ENCODE measurements around the gene PGM2L1.

PGM2L1 gene

GRCh38 chr11:74297484-74297883, 100.7 kb downstream of the PGM2L1 start:
- no peak for DNase-seq (ENCODE audit: low read depth)

- DNase-seq (ENCODE audit: low read depth): no peak
Observed at GRCh38 chr11:74288911-74289310, 109.3 kb downstream of the PGM2L1 start.

- DNase-seq (ENCODE audit: low read depth): no peak
Observed at GRCh38 chr11:74288161-74288560, 110.1 kb downstream of the PGM2L1 start.

- DNase-seq (ENCODE audit: low read depth): no peak
Observed at GRCh38 chr11:74284466-74284865, 113.8 kb downstream of the PGM2L1 start.

GRCh38 chr11:74283580-74284180, 114.6 kb downstream of the PGM2L1 start:
- DNase-seq (ENCODE audit: low read depth): no peak

- DNase-seq (ENCODE audit: low read depth): no peak
Observed at GRCh38 chr11:74282914-74283371, 115.3 kb downstream of the PGM2L1 start.

GRCh38 chr11:74282421-74282820, 115.8 kb downstream of the PGM2L1 start:
- no peak for DNase-seq (ENCODE audit: low read depth)

GRCh38 chr11:74280494-74280893, 117.7 kb downstream of the PGM2L1 start:
- DNase-seq (ENCODE audit: low read depth): no peak
